ENCODE data around the gene SATB2. TPM values are rescaled to one million over a fixed set of nuclear protein-coding genes. Genes with fewer than 3 reads are reported as not detected.

The SATB2 gene
- total RNA-seq, 1 donor, result 12.7 TPM

DNA sequence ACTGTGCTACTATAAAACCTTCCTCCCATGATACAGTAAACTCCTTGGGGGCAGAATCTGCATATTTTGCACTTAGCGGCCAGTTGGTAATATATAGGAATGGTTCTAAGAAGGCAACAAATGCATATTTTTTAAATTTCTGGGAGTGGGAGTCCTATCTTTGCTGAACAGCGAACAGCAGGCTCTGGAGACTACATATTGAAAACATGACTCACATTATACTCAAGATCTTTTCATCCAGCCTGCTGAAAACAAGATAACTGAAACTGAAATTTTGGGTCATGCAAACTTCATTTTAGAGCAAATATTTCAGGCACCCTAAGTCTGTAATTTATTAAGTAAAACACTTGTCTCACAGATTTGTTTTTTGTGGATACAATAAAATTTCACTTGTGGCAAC lies 122.2 kb downstream of the SATB2 start:
- TF ChIP-seq, protein P1, sequence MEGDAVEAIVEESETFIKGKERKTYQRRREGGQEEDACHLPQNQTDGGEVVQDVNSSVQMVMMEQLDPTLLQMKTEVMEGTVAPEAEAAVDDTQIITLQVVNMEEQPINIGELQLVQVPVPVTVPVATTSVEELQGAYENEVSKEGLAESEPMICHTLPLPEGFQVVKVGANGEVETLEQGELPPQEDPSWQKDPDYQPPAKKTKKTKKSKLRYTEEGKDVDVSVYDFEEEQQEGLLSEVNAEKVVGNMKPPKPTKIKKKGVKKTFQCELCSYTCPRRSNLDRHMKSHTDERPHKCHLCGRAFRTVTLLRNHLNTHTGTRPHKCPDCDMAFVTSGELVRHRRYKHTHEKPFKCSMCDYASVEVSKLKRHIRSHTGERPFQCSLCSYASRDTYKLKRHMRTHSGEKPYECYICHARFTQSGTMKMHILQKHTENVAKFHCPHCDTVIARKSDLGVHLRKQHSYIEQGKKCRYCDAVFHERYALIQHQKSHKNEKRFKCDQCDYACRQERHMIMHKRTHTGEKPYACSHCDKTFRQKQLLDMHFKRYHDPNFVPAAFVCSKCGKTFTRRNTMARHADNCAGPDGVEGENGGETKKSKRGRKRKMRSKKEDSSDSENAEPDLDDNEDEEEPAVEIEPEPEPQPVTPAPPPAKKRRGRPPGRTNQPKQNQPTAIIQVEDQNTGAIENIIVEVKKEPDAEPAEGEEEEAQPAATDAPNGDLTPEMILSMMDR (IDR thresholded peaks at IDR 0.05; ENCODE audit: insufficient read depth, low read length), result no peak

DNA sequence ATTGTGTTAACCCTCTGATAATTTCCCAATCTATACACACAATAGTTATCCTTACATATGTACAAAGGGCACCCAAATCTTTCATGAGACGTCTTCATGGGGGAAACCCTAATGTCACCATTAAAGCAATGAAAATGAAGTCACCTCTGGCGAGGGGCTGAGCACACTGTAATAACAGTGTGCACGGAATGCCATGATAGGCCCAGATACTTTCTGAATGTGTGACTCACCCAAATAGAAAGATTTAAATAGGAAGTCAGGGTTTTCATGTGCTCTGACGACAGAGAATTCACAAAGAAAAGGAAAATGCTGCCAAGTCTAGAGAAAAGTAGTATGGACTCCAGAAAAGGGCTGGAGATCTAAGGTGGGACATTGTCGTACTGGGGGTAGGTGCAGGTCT lies 128.3 kb downstream of the SATB2 start:
- H3K4me3 ChIP-seq (ENCODE audit: low read depth, low read length), result no peak overlapping the region
- TF ChIP-seq, protein P1 (IDR thresholded peaks at IDR 0.05; ENCODE audit: insufficient read depth, low read length), result no peak
- peak; percentile 68 for DNase-seq (ENCODE audit: low read depth)

More for the DNA sequence above, 122.2 kb downstream of the SATB2 start:
- DNase-seq (ENCODE audit: low read depth), result peak; percentile 9
- no peak overlapping the region for H3K4me3 ChIP-seq (ENCODE audit: low read depth, low read length)

DNA sequence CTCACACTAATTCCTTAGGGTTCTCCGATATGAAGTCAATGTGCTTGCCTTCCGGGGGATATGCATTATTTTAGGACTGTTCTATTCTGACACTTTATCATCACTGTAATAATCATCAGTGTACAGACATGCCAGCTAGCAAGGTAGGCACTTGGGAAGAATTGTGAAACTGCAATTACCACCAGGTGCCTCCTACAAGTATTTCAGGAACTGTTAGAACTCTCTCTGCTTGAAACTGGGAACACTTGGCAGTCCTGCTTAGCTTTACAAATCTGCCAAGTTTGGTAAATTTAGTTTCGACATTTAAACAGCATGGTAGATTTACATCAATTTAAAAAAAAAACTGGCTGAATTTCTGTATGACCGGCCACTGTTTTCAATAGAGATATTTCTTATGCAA lies 128.7 kb downstream of the SATB2 start:
- DNase-seq (ENCODE audit: low read depth), result no peak
- TF ChIP-seq, protein P1 (IDR thresholded peaks at IDR 0.05; ENCODE audit: insufficient read depth, low read length), result no peak
- no peak overlapping the region for H3K4me3 ChIP-seq (ENCODE audit: low read depth, low read length)

DNA sequence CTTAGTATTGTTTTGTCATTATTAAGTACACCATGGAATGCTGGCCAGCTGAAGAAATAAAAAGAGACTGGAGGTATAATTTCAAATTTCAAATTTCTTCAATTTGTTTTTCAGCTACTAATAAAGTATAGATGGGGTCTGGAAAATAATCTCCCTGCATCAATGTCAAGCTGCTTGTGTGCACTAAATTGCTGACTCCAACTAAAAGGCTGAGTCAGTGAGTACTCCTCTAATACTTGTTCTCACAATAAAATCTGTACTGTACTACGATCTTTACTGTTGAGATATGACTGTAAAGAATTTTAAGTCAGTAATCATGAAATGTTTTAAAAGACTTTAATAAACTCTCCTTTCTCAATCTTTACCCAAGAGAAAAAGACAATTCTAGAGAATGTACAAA lies 131.9 kb downstream of the SATB2 start:
- TF ChIP-seq, protein P1 (IDR thresholded peaks at IDR 0.05; ENCODE audit: insufficient read depth, low read length), result no peak
- no peak for DNase-seq (ENCODE audit: low read depth)
- H3K4me3 ChIP-seq (ENCODE audit: low read depth, low read length), result no peak overlapping the region

DNA sequence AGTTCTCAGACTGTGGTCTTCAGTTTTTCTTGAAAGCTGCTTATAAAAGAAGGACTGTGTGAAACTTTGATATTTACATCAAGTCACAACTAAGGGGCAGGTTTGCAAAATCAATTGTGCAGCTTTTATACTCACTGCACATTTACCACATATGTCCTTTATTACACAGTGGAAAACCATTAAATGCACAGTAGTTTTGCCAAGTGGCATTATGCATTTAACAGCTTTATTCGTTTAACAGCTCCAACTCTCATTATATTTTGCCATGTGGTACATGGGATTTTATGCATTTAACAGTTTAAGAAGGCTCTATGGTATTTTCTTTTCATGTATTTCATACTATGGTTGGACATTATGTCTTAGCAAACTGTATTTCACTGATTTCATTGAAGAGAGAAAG lies 135.6 kb downstream of the SATB2 start:
- H3K4me3 ChIP-seq (ENCODE audit: low read depth, low read length), result no peak overlapping the region
- DNase-seq (ENCODE audit: low read depth), result no peak
- TF ChIP-seq, protein P1 (IDR thresholded peaks at IDR 0.05; ENCODE audit: insufficient read depth, low read length), result no peak

DNA sequence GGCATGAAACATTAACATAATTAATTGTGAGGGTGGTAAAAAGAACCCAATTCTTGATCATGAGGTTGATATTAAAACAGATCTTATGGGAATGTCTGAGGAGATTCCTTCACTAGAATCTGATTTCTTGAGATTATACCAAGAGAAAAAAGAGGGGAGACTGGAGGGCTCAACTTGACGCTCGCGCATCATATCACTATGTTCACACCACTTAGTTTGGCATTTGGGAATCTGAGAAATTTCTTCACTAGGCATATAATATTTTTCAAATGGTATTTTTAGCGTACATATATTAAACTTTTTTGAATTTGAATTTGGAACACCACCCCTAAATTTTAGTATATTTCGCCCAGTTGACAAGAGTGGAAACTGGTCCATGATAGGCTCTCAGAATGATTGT lies 140.1 kb downstream of the SATB2 start:
- no peak for DNase-seq (ENCODE audit: low read depth)
- TF ChIP-seq, protein P1 (IDR thresholded peaks at IDR 0.05; ENCODE audit: insufficient read depth, low read length), result no peak
- no peak overlapping the region for H3K4me3 ChIP-seq (ENCODE audit: low read depth, low read length)

DNA sequence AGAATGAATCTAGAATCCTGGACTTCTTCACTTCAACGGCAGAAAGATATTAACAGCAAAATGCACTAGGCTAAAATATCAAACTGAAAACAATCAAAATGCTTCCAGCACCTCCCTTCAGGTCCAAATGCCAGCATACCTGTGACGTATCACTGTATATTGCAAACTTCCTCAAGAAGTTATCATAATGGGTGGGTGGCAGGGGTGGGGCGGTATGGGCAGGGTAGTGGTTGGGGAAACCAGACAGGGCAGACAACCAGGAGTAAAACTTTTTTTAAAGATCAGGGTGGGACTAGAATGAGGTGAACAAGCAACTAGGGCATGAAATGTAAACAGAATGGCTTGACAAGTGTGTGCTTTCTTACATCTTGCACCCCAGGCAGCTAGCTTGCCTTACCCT lies 140.9 kb downstream of the SATB2 start:
- DNase-seq (ENCODE audit: low read depth), result no peak
- TF ChIP-seq, protein P1 (IDR thresholded peaks at IDR 0.05; ENCODE audit: insufficient read depth, low read length), result no peak
- H3K4me3 ChIP-seq (ENCODE audit: low read depth, low read length), result no peak overlapping the region

Data from fibroblast of the aortic adventitia (primary cell).